GM19455 (cell line): ENCODE results near the gene ZNF821.
"Not testable (repeated sequence)": the region's sequence is repeated elsewhere in the genome, so short reads cannot be mapped to it uniquely, and the experiment has no call there.

Source experiments
- ATAC-seq: cut with Tn5 transposase; IDR thresholded peaks from one replicate; pipeline ENCODE4 v1.9.1; 2021; ENCODE audit not compliant: unreplicated experiment

The ZNF821 gene, protein sequence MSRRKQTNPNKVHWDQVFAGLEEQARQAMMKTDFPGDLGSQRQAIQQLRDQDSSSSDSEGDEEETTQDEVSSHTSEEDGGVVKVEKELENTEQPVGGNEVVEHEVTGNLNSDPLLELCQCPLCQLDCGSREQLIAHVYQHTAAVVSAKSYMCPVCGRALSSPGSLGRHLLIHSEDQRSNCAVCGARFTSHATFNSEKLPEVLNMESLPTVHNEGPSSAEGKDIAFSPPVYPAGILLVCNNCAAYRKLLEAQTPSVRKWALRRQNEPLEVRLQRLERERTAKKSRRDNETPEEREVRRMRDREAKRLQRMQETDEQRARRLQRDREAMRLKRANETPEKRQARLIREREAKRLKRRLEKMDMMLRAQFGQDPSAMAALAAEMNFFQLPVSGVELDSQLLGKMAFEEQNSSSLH

GRCh38 chr16:71883849-71884638 is at the start of gene ZNF821:
ZNF821 (minus strand) TSS chr16:71884182; CDS start chr16:71879946, 4,236 bp downstream.
- peak; percentile 56 for ATAC-seq

DNA sequence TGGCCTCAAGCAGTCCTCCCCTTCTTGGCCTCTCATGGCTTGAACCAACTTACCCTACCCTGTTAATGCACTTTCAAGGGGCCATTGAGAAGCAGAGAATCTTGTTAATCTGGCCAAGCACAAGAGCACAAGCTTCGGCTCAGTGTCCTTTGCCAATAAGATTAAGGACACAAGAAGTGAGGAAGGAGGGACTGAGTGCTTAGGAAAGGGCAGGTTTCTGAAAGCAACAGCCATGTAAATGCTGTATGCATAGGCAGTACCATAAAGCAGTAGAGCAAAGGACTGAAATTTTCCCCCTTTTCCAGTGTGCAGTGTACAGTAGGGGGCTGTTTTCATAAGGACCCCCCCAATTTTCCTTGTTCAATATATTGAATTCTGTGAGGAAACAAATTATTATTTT is 49.0 kb upstream of the ZNF821 start:
- ATAC-seq, result no peak

- ATAC-seq, result no peak
Observed at GRCh38 chr16:71931599-71931998, 47.6 kb upstream of the ZNF821 start.

DNA sequence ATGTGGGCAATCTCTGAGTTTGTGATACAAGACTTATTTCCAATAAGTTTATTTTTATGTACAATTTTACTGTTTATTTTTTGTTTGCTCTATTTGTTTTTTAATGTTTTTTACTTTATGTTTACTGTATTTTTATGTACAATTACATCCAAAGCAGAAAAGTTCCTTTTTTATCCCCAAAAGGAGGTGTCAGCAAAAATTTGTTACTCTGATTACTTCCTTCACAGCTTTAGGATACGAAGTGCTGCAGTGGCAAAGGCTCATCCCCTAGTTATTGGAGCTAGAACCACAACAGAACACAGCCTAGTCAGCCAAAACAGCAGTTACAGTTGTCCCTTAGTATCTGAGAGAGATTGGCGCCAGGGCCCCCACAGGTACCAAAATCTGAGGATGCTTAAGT is 47.0 kb upstream of the ZNF821 start:
- ATAC-seq, result no peak

DNA sequence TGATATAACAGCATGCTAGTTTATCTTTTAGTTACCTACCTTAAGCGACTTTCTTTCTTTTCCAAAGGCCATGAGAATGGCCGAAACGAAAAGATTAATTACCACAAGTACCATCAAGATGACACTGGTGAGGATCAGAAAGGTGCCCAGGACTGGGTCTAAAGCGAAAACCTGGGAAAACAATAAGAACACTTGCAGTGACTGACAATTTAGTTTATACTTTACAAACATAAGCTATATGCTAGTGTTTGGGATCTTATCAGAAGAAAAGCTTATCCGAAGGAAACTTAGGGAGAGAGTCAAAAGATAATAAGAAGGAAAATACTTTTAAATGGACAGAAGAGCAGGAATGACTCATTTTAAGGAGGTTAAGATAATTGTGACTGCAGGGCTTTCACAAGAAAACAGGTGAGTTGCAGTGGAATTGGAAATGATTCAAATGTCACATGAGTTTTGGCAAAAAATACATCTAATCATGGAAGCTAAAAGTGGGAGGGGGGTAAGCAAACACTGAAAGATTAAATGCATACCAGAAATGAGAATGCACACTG is 46.1 kb upstream of the ZNF821 start:
- no peak for ATAC-seq

DNA sequence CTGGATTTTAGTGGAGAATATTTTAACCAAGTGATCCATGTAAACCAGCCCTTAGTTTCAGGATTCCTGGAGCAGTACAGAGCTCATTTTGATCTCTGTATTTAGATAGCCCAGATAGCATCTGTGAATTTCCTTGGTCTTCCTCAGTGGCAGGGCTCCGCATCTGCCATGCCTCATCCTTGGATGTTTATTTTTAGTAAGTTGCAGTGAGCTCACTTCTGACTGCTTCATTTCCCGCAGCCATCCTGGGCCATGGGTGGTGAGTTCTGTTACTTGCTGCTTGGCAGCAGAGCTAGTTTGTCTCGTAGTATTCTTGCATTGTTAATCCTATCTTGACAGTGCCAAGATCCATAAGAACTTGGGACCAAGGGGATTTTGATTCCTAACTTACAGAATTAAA is 45.1 kb upstream of the ZNF821 start:
- no peak for ATAC-seq

DNA sequence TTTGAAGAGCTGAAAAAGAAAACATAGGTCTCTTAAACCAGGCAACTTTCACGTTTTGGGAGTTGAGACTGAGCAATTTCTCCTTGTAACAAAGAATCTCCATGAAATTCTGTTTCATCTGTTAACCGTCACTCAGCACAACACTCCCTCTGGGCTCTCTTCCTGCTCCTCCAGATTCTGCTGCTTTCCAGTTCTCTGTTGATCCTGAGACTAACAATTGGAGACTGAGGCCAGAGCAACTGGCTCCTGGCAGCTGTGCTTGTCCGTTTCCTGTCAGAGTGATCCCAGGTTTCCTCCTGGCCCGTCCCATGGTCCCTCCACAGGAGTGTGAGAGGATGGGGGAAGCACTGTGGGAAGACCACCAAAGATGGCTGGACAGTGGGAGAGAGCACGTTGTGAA is 43.8 kb upstream of the ZNF821 start:
- ATAC-seq, result no peak

DNA sequence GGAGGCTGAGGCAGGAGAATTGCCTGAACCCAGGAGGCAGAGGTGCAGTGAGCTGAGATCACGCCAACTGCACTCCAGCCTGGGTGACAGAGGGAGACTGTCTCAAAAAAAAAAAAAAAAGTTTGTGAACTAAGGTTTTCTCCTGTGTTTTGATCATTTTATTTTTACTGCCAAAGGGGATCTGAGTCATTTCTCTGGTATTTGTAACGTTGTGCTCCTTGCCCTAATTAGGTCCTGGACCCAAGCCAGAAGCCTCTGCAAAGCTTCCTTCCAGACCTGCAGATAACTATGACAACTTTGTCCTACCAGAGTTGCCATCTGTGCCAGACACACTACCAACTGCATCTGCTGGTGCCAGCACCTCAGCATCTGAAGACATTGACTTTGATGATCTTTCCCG is 43.4 kb upstream of the ZNF821 start:
- ATAC-seq, result no peak

DNA sequence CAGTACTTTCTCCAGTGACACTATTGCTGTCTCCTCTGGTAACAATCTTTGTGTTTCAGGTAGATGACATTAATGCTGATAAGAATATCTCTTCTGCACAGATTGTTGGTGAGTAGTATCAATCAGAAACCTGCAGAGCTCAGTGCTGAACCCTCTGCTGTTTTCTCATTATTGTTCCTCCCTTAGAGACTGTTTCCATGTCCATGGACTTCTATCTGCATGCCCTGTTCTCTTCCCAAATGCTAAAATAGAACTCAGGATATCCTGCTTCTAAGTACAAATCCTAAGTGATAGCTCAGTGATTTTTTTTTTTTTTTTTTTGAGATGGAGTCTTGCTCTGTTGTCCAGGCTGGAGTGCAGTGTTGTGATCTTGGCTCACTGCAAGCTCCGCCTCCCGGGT is 40.7 kb upstream of the ZNF821 start:
- no peak for ATAC-seq

- ATAC-seq, result no peak
Observed at GRCh38 chr16:71923941-71924690, 40.1 kb upstream of the ZNF821 start.

DNA sequence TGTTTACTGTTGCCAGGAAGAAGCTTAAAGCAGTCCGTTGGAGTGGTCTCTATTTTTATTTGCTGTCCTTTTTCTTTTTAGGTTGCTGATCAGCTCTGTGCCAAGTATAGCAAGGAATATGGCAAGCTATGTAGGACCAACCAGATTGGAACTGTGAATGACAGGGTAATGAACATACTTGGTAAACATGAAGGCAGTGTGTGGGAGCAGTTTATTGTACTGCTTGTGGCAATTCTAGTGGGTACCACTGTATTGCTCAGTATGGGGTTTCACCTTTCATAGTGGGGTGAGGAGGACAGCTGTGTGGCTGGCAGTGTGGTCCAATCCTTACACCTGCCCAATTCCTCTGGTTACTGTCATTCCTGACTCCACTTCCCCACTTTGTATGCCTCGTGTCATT is 36.7 kb upstream of the ZNF821 start:
- ATAC-seq, result no peak

- ATAC-seq, result peak; percentile 72
Observed at GRCh38 chr16:71919035-71919434, 35.1 kb upstream of the ZNF821 start.

DNA sequence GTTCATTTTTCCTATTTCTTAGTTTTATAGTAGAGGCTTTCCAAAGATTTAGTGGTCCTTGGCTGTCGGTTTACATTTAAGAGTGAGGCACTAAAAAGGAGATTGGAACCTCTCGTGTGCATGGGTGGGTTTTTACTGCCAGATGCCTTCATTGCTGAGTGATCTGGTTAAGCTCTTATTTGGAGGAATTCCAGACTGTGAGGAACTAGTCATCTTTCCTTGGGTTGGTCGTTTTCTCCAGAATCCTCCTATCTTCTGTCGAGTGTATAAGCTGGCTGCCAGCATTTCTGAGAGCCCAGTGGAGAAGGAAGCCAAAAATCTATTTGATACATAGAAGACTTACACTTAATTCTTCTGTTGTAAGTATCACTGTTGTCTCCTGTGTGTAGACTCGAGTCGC is 33.9 kb upstream of the ZNF821 start:
- ATAC-seq, result no peak

- no peak for ATAC-seq
Observed at GRCh38 chr16:71916397-71916920, 32.5 kb upstream of the ZNF821 start.

GRCh38 chr16:71915350-71915749 is 31.4 kb upstream of the ZNF821 start:
- no peak for ATAC-seq

DNA sequence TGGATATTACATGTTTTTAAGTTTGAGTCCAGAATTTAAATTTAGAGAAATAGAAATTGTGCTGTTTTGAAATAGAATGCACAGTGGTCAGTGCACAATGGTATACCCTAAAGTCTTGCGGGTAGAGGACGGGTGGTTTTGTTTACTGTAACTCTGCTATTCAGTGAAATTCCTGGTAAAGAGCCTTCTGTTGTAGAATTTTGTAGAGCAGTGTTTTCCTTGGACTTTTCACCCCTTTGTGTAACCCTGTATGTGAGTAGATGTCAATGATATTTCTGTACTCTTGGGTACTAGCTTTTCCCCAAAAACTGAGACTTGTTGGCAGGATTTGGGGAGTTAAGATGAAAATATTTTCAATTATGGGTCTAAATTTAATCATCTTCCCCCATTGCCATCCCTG is 30.8 kb upstream of the ZNF821 start:
- no peak for ATAC-seq

DNA sequence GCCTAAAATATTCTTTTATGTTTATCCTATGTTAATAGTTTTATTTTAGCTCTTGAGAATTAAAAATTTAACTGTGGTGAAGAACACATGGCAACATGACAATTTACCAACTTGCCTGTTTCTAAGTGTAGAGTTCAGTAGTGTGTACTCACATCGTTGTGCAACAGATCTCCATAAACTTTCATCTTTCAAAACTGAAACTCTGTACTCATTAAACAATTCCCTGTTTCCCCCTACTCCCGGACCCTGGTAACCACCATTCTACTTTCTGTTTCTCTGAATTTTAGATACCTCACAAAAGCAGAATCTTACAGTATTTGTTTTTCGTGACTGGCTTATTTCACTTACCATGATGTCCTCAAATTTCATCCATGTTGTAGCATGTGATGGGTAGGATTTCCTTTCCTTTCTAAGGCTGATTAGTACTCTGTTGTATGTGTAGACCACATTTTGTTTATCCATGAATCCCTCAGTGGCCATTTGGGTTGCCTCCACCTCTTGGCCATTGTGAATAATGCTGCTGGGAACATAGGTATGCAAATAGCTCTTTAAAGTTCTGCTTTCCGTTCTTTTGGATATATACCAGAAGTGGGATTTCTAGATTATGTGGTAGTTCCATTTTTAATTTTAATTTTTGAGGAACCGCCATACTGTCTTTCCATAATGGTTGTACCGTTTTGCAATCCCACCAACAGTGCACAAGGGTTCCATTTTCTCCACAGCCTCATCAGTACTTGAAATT is 28.7 kb upstream of the ZNF821 start:
- no peak for ATAC-seq

- no peak for ATAC-seq
Observed at GRCh38 chr16:71911121-71911520, 27.1 kb upstream of the ZNF821 start.

GRCh38 chr16:71905765-71906164 is 21.8 kb upstream of the ZNF821 start:
- ATAC-seq, result not testable (repeated sequence)

DNA sequence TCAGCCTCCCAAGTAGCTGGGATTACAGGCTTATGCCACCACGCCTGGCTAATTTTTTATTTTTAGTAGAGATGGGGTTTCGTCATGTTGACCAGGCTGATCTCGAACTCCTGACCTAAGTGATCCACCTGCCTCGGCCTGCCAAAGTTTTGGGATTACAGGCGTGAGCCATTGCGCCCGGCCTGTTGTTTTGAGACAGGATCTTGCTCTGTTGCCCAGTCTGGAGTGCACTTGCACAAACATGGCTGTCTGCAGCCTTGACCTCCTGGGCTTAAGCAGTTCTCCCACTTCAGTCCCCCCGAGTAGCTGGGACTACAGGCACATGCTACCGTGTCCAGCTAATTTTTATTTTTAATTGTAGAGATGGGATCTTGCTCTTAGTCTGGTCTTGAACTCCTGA is 20.3 kb upstream of the ZNF821 start:
- no peak for ATAC-seq
